IMR-90 (cell line): ENCODE measurements around the gene TRMT10A. TPM values are rescaled to one million over a fixed set of nuclear protein-coding genes. Genes with fewer than 3 reads are reported as not detected.

Experiments
- ATAC-seq: fragments of 200-7000 bp; cut with Tn5 transposase; 2 replicates; pipeline ENCODE4 v1.9.1; 2020; ENCODE audit warnings: low read depth, mild to moderate bottlenecking, moderate library complexity
- BruUV-seq: library from RNA; stranded (reverse); fragments of 400-500 nt; replicated peaks from 2 replicates; lab custom pipeline; 2021; lab: Mats Ljungman, UMichigan
- CTCF ChIA-PET: fragments of 300-600 bp; formaldehyde crosslinking; extraction: SDS; loops from one replicate; lab custom pipeline; 2021; ENCODE audit warnings: antibody characterized with exemption; lab: Yijun Ruan, JAX
- POLR2A ChIA-PET: fragments of 300-600 bp; sonication (Branson Sonifier 250); formaldehyde crosslinking; loops from one replicate; lab custom pipeline; 2022; ENCODE audit warnings: antibody characterized with exemption; ENCODE audit not compliant: unreplicated experiment; lab: Charles Lee
- DNase-seq: peaks from one replicate; pipeline ENCODE4 v3.0.0; 2013
- H2AFZ ChIP-seq: replicated peaks from 2 replicates; pipeline ENCODE3; 2013; ENCODE audit warnings: low read length, mild to moderate bottlenecking; ENCODE audit not compliant: poor library complexity
- H2AK5ac ChIP-seq: 2 replicates; pipeline ENCODE4 v1.6.1; 2013; ENCODE audit warnings: low read depth, low read length, inconsistent platforms
- H2AK9ac ChIP-seq: replicated peaks from 2 replicates; pipeline ENCODE3; 2013; ENCODE audit warnings: mild to moderate bottlenecking, low read depth, low read length, moderate library complexity; ENCODE audit not compliant: poor library complexity
- H2BK120ac ChIP-seq: 2 replicates; pipeline ENCODE4 v1.6.1; 2013; ENCODE audit warnings: low read depth, low read length, inconsistent platforms
- H2BK15ac ChIP-seq: 3 replicates; pipeline ENCODE4 v1.6.1; 2013; ENCODE audit warnings: low read depth, low read length, inconsistent platforms
- H2BK20ac ChIP-seq: 2 replicates; pipeline ENCODE4 v1.6.1; 2013; ENCODE audit warnings: low read depth, mild to moderate bottlenecking, inconsistent platforms, low read length, moderate library complexity
- H2BK5ac ChIP-seq: 2 replicates; pipeline ENCODE4 v1.6.1; 2013; ENCODE audit warnings: mild to moderate bottlenecking, low read depth, low read length, inconsistent platforms; ENCODE audit not compliant: poor library complexity, severe bottlenecking
- H3K14ac ChIP-seq: replicated peaks from 2 replicates; pipeline ENCODE4 v1.6.1; 2013; ENCODE audit warnings: low read depth, low read length, inconsistent platforms
- H3K18ac ChIP-seq: 2 replicates; pipeline ENCODE4 v1.6.1; 2013; ENCODE audit warnings: low read depth, low read length, control low read depth
- H3K23ac ChIP-seq: 2 replicates; pipeline ENCODE4 v1.6.1; 2013; ENCODE audit warnings: low read depth, low read length, inconsistent platforms
- H3K27ac ChIP-seq: 2 replicates; pipeline ENCODE4 v1.5.1; 2013; ENCODE audit warnings: mild to moderate bottlenecking, control low read depth, low read length; ENCODE audit not compliant: insufficient read depth
- H3K27me3 ChIP-seq: 2 replicates; pipeline ENCODE4 v1.6.1; 2013; ENCODE audit warnings: low read length; ENCODE audit not compliant: control insufficient read depth, insufficient read depth
- H3K36me3 ChIP-seq: 2 replicates; pipeline ENCODE4 v1.6.1; 2013; ENCODE audit warnings: low read length, mixed read lengths; ENCODE audit not compliant: control insufficient read depth, insufficient read depth
- H3K4ac ChIP-seq: 2 replicates; pipeline ENCODE4 v1.6.1; 2013; ENCODE audit warnings: low read depth, low read length, inconsistent platforms
- H3K4me1 ChIP-seq: 2 replicates; pipeline ENCODE4 v1.6.1; 2013; ENCODE audit warnings: low read length, mixed read lengths; ENCODE audit not compliant: control insufficient read depth, insufficient read depth
- H3K4me2 ChIP-seq: 2 replicates; pipeline ENCODE4 v1.6.1; 2013; ENCODE audit warnings: low read depth, mild to moderate bottlenecking, control low read depth, low read length, moderate library complexity
- H3K4me3 ChIP-seq: 2 replicates; pipeline ENCODE4 v1.5.1; 2013; ENCODE audit warnings: low read depth, mild to moderate bottlenecking, control low read depth, low read length, moderate library complexity; ENCODE audit not compliant: insufficient read depth
- H3K56ac ChIP-seq: 2 replicates; pipeline ENCODE4 v1.6.1; 2013; ENCODE audit warnings: low read length, inconsistent platforms; ENCODE audit not compliant: insufficient read depth; ENCODE audit errors: extremely low read depth
- H3K79me1 ChIP-seq, 2 experiments: 2 replicates each; pipeline ENCODE4 v1.6.1; 2013; ENCODE audit warnings: low read length in 2 of 2, inconsistent platforms in 1 of 2, low read depth in 1 of 2
- H3K9ac ChIP-seq: 2 replicates; pipeline ENCODE4 v1.6.1; 2013; ENCODE audit warnings: low read depth, low read length, control low read depth
- H3K9me1 ChIP-seq: 2 replicates; pipeline ENCODE4 v1.6.1; 2013; ENCODE audit warnings: low read length, inconsistent platforms; ENCODE audit not compliant: insufficient read depth
- H3K9me3 ChIP-seq: 2 replicates; pipeline ENCODE4 v1.6.1; 2013; ENCODE audit warnings: low read length; ENCODE audit not compliant: control insufficient read depth, insufficient read depth
- H4K20me1 ChIP-seq: 2 replicates; pipeline ENCODE4 v1.6.1; 2013; ENCODE audit warnings: low read length, inconsistent platforms; ENCODE audit not compliant: insufficient read depth
- H4K5ac ChIP-seq: 2 replicates; pipeline ENCODE4 v1.6.1; 2013; ENCODE audit warnings: mild to moderate bottlenecking, low read depth, low read length, control low read depth
- H4K8ac ChIP-seq, 2 experiments: 2 replicates each; pipeline ENCODE4 v1.6.1; 2013; ENCODE audit warnings: low read depth in 2 of 2, low read length in 2 of 2, control low read depth in 1 of 2, inconsistent platforms in 1 of 2
- H4K91ac ChIP-seq: 2 replicates; pipeline ENCODE4 v1.6.1; 2013; ENCODE audit warnings: low read depth, low read length, inconsistent platforms; ENCODE audit not compliant: insufficient read depth
- CEBPB ChIP-seq: IDR thresholded peaks from 2 replicates; pipeline ENCODE4 v1.6.1; 2012; ENCODE audit warnings: low read depth, low read length, improper control_type of control experiment
- CHD1 ChIP-seq: IDR thresholded peaks from 2 replicates; pipeline ENCODE4 v1.6.1; 2012; ENCODE audit warnings: low read depth, low read length, improper control_type of control experiment
- MXI1 ChIP-seq: IDR thresholded peaks from 2 replicates; pipeline ENCODE4 v1.6.1; 2012; ENCODE audit warnings: low read depth, mild to moderate bottlenecking, low read length, moderate library complexity, borderline replicate concordance
- NFE2L2 ChIP-seq: fragments of 150-350 bp; IDR thresholded peaks from 2 replicates; pipeline ENCODE4 v1.6.1; 2016; ENCODE audit warnings: low read depth, mild to moderate bottlenecking, low read length
- SMC3 ChIP-seq: fragments of 150-350 bp; IDR thresholded peaks from 2 replicates; pipeline ENCODE4 v1.6.1; 2016; ENCODE audit warnings: low read depth, mild to moderate bottlenecking, antibody characterized with exemption, low read length, moderate library complexity
- dilution Hi-C: fragments of 300-500 bp; cut with HindIII; formaldehyde crosslinking; loops from one replicate; pipeline ENCODE4 v1.14.3; 2018; ENCODE audit warnings: low sequenced_read_pairs; ENCODE audit not compliant: unreplicated experiment
- in situ Hi-C: fragments of 300-500 bp; cut with MboI; formaldehyde crosslinking; loops from 3 replicates; pipeline ENCODE4 v1.14.3; 2019; ENCODE audit warnings: low sequenced_read_pairs, inconsistent platforms, mixed read lengths
- intact Hi-C: fragments of 100-400 bp; cut with micrococcal nuclease; formaldehyde crosslinking; loops from 2 replicates; pipeline ENCODE4 v1.10.0; 2022
- polyA plus RNA-seq, 3 experiments: library from polyadenylated mRNA; depleted of rRNA; stranded (reverse); fragments of >200 nt; gene quantifications; 2 replicates each; pipeline ENCODE4 v1.2.3, GENCODE V29; 2012; ENCODE audit warnings: low replicate concordance in 1 of 3
- total RNA-seq: library from RNA; depleted of rRNA; stranded (reverse); fragments of >200 nt; gene quantifications from 2 replicates; pipeline ENCODE4 v1.2.3, GENCODE V29; 2012
- TF ChIP-seq, protein P1 (sequence below): conservative IDR thresholded peaks from 2 replicates; pipeline ENCODE4 v1.5.1; 2012; ENCODE audit warnings: mild to moderate bottlenecking, low read depth, low read length, improper control_type of control experiment

TRMT10A gene
- total and polyA plus RNA-seq, 2 of the 4 experiments (the other 2 are of a cell fraction): 3.8 to 4.3 TPM

DNA sequence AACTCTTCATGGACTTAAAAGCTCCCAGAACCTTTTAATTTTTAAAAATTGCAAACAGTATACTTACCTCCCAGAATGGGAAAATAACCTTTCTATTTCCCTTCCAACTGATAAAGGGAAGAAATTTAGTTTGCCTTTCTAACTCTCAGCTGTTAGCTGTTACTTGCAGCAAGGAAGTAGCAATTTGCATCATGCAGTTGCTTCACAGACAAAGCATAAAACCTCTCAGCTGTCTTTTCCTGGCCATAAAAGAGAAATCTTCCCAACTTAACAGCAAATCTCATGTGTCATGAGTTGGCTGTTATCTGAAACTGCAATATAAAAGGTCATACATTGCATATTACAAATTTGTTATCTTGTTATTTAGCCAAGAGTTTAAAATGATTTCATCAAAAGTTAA is 34.6 kb downstream of the TRMT10A start:
- Histone ChIP-seq H2AFZ (no peak overlapping the region), H3K9me3 (no peaks in the 10 kb centered on the region), H3K9ac (no peak overlapping the region), H4K91ac (no peak overlapping the region), H3K4ac (no peak overlapping the region), H3K27ac (no peak overlapping the region), H3K79me1 (no peaks in the 10 kb centered on the region), H2BK5ac (no peak overlapping the region), H3K56ac (no peak overlapping the region), H3K23ac (no peak overlapping the region), H3K18ac (no peak overlapping the region), H3K36me3 (no peaks in the 10 kb centered on the region), H3K9me1 (no peaks in the 10 kb centered on the region), H3K4me3 (no peak overlapping the region), H3K27me3 (no peaks in the 10 kb centered on the region), H4K20me1 (no peaks in the 10 kb centered on the region), H2AK9ac (no peak overlapping the region), H3K14ac (no peak overlapping the region), H4K5ac (no peak overlapping the region), H4K8ac (no peak overlapping the region), H2BK15ac (no peak overlapping the region), H3K4me2 (no peak overlapping the region), H2BK20ac (no peak overlapping the region), H2AK5ac (no peak overlapping the region), H2BK120ac (no peak overlapping the region), H3K4me1 (no peaks in the 10 kb centered on the region)
- ChIA-PET POLR2A (no interaction called here), CTCF (no interaction called here)
- no peak for TF ChIP-seq CEBPB
- no peak for TF ChIP-seq SMC3
- TF ChIP-seq, protein P1, sequence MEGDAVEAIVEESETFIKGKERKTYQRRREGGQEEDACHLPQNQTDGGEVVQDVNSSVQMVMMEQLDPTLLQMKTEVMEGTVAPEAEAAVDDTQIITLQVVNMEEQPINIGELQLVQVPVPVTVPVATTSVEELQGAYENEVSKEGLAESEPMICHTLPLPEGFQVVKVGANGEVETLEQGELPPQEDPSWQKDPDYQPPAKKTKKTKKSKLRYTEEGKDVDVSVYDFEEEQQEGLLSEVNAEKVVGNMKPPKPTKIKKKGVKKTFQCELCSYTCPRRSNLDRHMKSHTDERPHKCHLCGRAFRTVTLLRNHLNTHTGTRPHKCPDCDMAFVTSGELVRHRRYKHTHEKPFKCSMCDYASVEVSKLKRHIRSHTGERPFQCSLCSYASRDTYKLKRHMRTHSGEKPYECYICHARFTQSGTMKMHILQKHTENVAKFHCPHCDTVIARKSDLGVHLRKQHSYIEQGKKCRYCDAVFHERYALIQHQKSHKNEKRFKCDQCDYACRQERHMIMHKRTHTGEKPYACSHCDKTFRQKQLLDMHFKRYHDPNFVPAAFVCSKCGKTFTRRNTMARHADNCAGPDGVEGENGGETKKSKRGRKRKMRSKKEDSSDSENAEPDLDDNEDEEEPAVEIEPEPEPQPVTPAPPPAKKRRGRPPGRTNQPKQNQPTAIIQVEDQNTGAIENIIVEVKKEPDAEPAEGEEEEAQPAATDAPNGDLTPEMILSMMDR: no peak
- TF ChIP-seq NFE2L2: no peak
- no peak for TF ChIP-seq MXI1
- TF ChIP-seq CHD1: no peak
- intact Hi-C loops: no loop called here
- in situ Hi-C loops: no loop called here
- DNase-seq (no peak), ATAC-seq (no peak)
- dilution Hi-C loops: no loop called here
- BruUV-seq: no TSS peak
